ENCODE results near the gene TMEM204.

The TMEM204 gene

DNA sequence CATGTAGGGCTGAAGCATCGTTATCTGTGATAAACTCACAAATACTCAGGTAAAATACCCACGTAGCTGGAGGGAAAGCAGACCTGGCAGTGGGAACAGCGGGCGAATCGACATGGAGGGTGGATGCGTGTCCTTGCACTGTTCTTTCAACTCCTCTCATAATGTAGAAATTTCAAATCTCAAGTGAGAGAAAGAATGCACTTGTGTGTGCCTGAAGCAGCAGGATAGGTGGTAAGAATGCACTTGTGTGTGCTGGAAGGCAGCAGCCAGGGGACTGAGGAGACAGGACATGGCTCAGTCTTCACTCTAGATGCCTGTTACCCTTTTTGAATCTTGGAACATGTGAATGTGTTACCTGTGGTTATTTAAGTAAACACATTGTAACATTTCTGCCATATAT lies 68.0 kb downstream of the TMEM204 start:
- Histone ChIP-seq H3K27me3 (no peaks in the 10 kb centered on the region), H3K4me1 (no peaks in the 10 kb centered on the region), H3K4me3 (ENCODE audit: low read depth, low read length) (no peak overlapping the region), H3K36me3 (no peaks in the 10 kb centered on the region), H3K9me3 (no peaks in the 10 kb centered on the region)
- TF ChIP-seq, protein P1, sequence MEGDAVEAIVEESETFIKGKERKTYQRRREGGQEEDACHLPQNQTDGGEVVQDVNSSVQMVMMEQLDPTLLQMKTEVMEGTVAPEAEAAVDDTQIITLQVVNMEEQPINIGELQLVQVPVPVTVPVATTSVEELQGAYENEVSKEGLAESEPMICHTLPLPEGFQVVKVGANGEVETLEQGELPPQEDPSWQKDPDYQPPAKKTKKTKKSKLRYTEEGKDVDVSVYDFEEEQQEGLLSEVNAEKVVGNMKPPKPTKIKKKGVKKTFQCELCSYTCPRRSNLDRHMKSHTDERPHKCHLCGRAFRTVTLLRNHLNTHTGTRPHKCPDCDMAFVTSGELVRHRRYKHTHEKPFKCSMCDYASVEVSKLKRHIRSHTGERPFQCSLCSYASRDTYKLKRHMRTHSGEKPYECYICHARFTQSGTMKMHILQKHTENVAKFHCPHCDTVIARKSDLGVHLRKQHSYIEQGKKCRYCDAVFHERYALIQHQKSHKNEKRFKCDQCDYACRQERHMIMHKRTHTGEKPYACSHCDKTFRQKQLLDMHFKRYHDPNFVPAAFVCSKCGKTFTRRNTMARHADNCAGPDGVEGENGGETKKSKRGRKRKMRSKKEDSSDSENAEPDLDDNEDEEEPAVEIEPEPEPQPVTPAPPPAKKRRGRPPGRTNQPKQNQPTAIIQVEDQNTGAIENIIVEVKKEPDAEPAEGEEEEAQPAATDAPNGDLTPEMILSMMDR (IDR thresholded peaks at IDR 0.05; ENCODE audit: low read depth, low read length), result no peak
- DNase-seq, result no peak

DNA sequence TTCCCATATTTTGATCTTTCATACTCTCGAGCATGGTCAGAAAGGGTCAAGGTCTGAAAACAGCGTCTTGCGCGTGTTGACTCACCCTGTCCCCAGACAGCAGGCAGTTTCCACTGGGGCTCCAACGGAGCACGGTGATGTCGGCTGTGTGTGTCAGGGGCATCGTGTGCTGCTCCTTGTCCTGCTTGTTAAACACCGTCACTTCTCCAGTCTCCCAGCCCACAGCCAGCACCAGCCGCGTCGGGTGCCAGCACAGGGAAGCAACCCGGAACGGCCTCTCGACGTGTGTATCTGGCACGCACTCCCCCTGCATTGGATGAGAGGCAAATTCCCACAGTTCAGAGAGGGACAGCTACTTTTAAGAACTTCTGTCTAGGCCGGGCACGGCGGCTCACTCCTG lies 68.8 kb downstream of the TMEM204 start:
- H3K4me1 ChIP-seq, result no peaks in the 10 kb centered on the region
- peaks cover 4% of the 10 kb centered on the region for H3K36me3 ChIP-seq
- H3K27me3 ChIP-seq, result no peaks in the 10 kb centered on the region
- no peak overlapping the region for H3K4me3 ChIP-seq (ENCODE audit: low read depth, low read length)
- TF ChIP-seq, protein P1 (IDR thresholded peaks at IDR 0.05; ENCODE audit: low read depth, low read length), result no peak
- no peaks in the 10 kb centered on the region for H3K9me3 ChIP-seq
- no peak for DNase-seq
